Natural killer cell (primary cell): Measurements from ENCODE around the gene ITPR1. TPM values are rescaled to one million over a fixed set of nuclear protein-coding genes. Genes with fewer than 3 reads are reported as not detected.

Experiments
- ATAC-seq, 3 donors: fragments of 150-1000 bp in 2 of 3; fragments of 200-7000 bp in 1 of 3; cut with Tn5 transposase; 1 replicate in 1 of 3; 2 replicates in 2 of 3; pipeline ENCODE4 v1.10.0; 2021; ENCODE audit warnings: mild to moderate bottlenecking in 2 of 3, moderate library complexity in 2 of 3
- DNase-seq, 2 donors: peaks; one replicate each; pipeline versions ENCODE4 v3.0.0 to v3.0.0-alpha.2; 2013 to 2021; ENCODE audit warnings: mixed read lengths in 1 of 2
- H3K27ac ChIP-seq: one replicate; pipeline ENCODE4 v1.5.1; 2013; ENCODE audit warnings: mild to moderate bottlenecking, low read length
- H3K27me3 ChIP-seq: one replicate; pipeline ENCODE4 v1.6.1; 2013; ENCODE audit warnings: low read length; ENCODE audit not compliant: control insufficient read depth, insufficient read depth
- H3K36me3 ChIP-seq: one replicate; pipeline ENCODE4 v1.6.1; 2013; ENCODE audit warnings: low read length; ENCODE audit not compliant: control insufficient read depth, insufficient read depth
- H3K4me1 ChIP-seq: one replicate; pipeline ENCODE4 v1.6.1; 2013; ENCODE audit warnings: low read length; ENCODE audit not compliant: control insufficient read depth, insufficient read depth
- H3K4me3 ChIP-seq: one replicate; pipeline ENCODE4 v1.5.1; 2013; ENCODE audit warnings: low read length
- H3K9me3 ChIP-seq: one replicate; pipeline ENCODE4 v1.6.1; 2013; ENCODE audit warnings: low read length; ENCODE audit not compliant: control insufficient read depth, insufficient read depth
- H3K27ac Mint-ChIP-seq, 2 donors: one replicate each; pipeline ENCODE4 v1.8.0; 2022; ENCODE audit warnings: mild to moderate bottlenecking in 2 of 2, mixed read lengths in 2 of 2, moderate library complexity in 1 of 2
- H3K27me3 Mint-ChIP-seq, 2 donors: one replicate each; pipeline ENCODE4 v1.8.0; 2022; ENCODE audit warnings: low read depth in 2 of 2, mixed read lengths in 2 of 2
- H3K36me3 Mint-ChIP-seq: one replicate; pipeline ENCODE4 v1.8.0; 2022; ENCODE audit warnings: mixed read lengths
- H3K4me1 Mint-ChIP-seq, 2 donors: one replicate each; pipeline ENCODE4 v1.8.0; 2022; ENCODE audit warnings: mixed read lengths in 2 of 2
- H3K4me3 Mint-ChIP-seq: one replicate; pipeline ENCODE4 v1.8.0; 2022; ENCODE audit warnings: mild to moderate bottlenecking, moderate library complexity, mixed read lengths
- H3K9me3 Mint-ChIP-seq, 2 donors: one replicate each; pipeline ENCODE4 v1.8.0; 2022; ENCODE audit warnings: mixed read lengths in 2 of 2
- CTCF ChIP-seq: fragments of 200-600 bp; IDR thresholded peaks from one replicate; pipeline ENCODE4 v1.8.0; 2022; ENCODE audit warnings: antibody characterized with exemption
- WGBS: methylation state at CpG from one replicate; pipeline ENCODE4 v1.1.7; 2013; ENCODE audit warnings: missing lambda C conversion rate; ENCODE audit not compliant: insufficient coverage; 5-methylcytosine and 5-hydroxymethylcytosine counted together
- intact Hi-C: fragments of 100-400 bp; cut with micrococcal nuclease; formaldehyde crosslinking; loops from one replicate; pipeline ENCODE4 v1.14.2; 2022
- total RNA-seq, 4 donors: library from RNA; stranded (reverse); fragments of 120-200 nt in 1 of 4; gene quantifications; one replicate each; pipeline versions ENCODE4 v1.2.3 to v1.2.4, GENCODE V29; 2013 to 2022

The ITPR1 gene
- total RNA-seq, 3 donors from 2014 or later (not counting 1 experiment from before 2014, with no cell fraction given) = 86.7 to 123 (median 94.8) TPM

GRCh38 chr3:4778740-4779139 is 285.6 kb downstream of the ITPR1 start:
- ATAC-seq = no peak
- intact Hi-C loops = no loop called here

GRCh38 chr3:4780545-4780957 is 287.4 kb downstream of the ITPR1 start:
- intact Hi-C loops = no loop called here
- H3K27ac ChIP-seq = no peak overlapping the region
- H3K27me3 ChIP-seq = no peaks in the 10 kb centered on the region
- H3K27ac Mint-ChIP-seq = no peak overlapping the region
- no peak overlapping the region for H3K4me3 ChIP-seq
- peaks cover 22% of the 10 kb centered on the region for H3K36me3 ChIP-seq
- no peaks in the 10 kb centered on the region for H3K27me3 Mint-ChIP-seq
- H3K9me3 ChIP-seq = no peaks in the 10 kb centered on the region
- H3K9me3 Mint-ChIP-seq = no peaks in the 10 kb centered on the region
- H3K36me3 Mint-ChIP-seq = peaks cover 12% of the 10 kb centered on the region
- H3K4me1 ChIP-seq = no peaks in the 10 kb centered on the region
- H3K4me1 Mint-ChIP-seq = peaks cover 13 to 23% of the 10 kb centered on the region in 2 donors
- WGBS = 90% methylated on average over 5 of the region's 5 CpGs
- TF ChIP-seq CTCF = no peak
- no peak overlapping the region for H3K4me3 Mint-ChIP-seq
- no peak for DNase-seq
- no peak for ATAC-seq

More at GRCh38 chr3:4778740-4779139, 285.6 kb downstream of the ITPR1 start:
- Mint-ChIP-seq H3K9me3 (no peaks in the 10 kb centered on the region), H3K27me3 (no peaks in the 10 kb centered on the region), H3K4me1 (peaks cover 13 to 26% of the 10 kb centered on the region in 2 donors), H3K4me3 (no peak overlapping the region), H3K36me3 (peaks cover 11% of the 10 kb centered on the region), H3K27ac (peak overlapping the region; percentile 16)
- Histone ChIP-seq H3K4me1 (no peaks in the 10 kb centered on the region), H3K36me3 (peaks cover 15% of the 10 kb centered on the region), H3K27ac (no peak overlapping the region), H3K9me3 (no peaks in the 10 kb centered on the region), H3K4me3 (no peak overlapping the region), H3K27me3 (no peaks in the 10 kb centered on the region)
- WGBS = 100% methylated on average over 1 of the region's 1 CpG
- DNase-seq = no peak
- TF ChIP-seq CTCF = no peak

- Mint-ChIP-seq H3K27ac (no peak overlapping the region), H3K4me3 (no peak overlapping the region), H3K27me3 (no peaks in the 10 kb centered on the region), H3K36me3 (peaks cover 9% of the 10 kb centered on the region), H3K9me3 (no peaks in the 10 kb centered on the region), H3K4me1 (peaks cover 8 to 13% of the 10 kb centered on the region in 2 donors)
- H3K27me3 ChIP-seq = no peaks in the 10 kb centered on the region
- WGBS = 95% methylated on average over 3 of the region's 3 CpGs
- no peak for ATAC-seq
- H3K4me3 ChIP-seq = no peak overlapping the region
- H3K9me3 ChIP-seq = no peaks in the 10 kb centered on the region
- H3K4me1 ChIP-seq = no peaks in the 10 kb centered on the region
- no peak for DNase-seq
- H3K36me3 ChIP-seq = peaks cover 19% of the 10 kb centered on the region
- no peak overlapping the region for H3K27ac ChIP-seq
- intact Hi-C loops = no loop called here
- TF ChIP-seq CTCF = no peak
Measured at GRCh38 chr3:4782095-4782494, 288.9 kb downstream of the ITPR1 start.

- Mint-ChIP-seq H3K27me3 (no peaks in the 10 kb centered on the region), H3K27ac (peak overlapping the region in 1 of 2 donors; percentile 57), H3K36me3 (peaks cover 9% of the 10 kb centered on the region), H3K9me3 (no peaks in the 10 kb centered on the region), H3K4me3 (no peak overlapping the region), H3K4me1 (peaks cover 6% of the 10 kb centered on the region in 2 donors)
- WGBS = 100% methylated on average over 1 of the region's 1 CpG
- ATAC-seq (no peak), DNase-seq (no peak)
- Histone ChIP-seq H3K27ac (no peak overlapping the region), H3K4me1 (no peaks in the 10 kb centered on the region), H3K27me3 (no peaks in the 10 kb centered on the region), H3K9me3 (no peaks in the 10 kb centered on the region), H3K36me3 (peaks cover 31% of the 10 kb centered on the region), H3K4me3 (no peak overlapping the region)
- intact Hi-C loops = no loop called here
- TF ChIP-seq CTCF = no peak
Measured at GRCh38 chr3:4785551-4785950, 292.4 kb downstream of the ITPR1 start.
